HepG2 (cell line): ENCODE results near the gene SCGB1C1.

Experiments
- AGO1 ChIP-seq: fragments of 200-400 bp; formaldehyde crosslinking; IDR thresholded peaks from 2 replicates; pipeline ENCODE4 v1.6.1; 2017; ENCODE audit warnings: mild to moderate bottlenecking, low read depth, low read length, moderate library complexity; ENCODE audit not compliant: poor library complexity, severe bottlenecking
- ATF3 ChIP-seq: sonication (generic); formaldehyde crosslinking; IDR thresholded peaks from 2 replicates; pipeline ENCODE4 v1.4.0; 2020; ENCODE audit warnings: missing genetic modification reagents
- CEBPZ ChIP-seq: IDR thresholded peaks from 2 replicates; pipeline ENCODE4 v1.6.1; 2012; ENCODE audit warnings: low read length, improper control_type of control experiment
- CTCF ChIP-seq: sonication (generic); formaldehyde crosslinking; IDR thresholded peaks from 2 replicates; pipeline ENCODE4 v1.5.0; 2020; ENCODE audit warnings: mild to moderate bottlenecking, missing genetic modification reagents, moderate library complexity
- MYC ChIP-seq: sonication (generic); formaldehyde crosslinking; IDR thresholded peaks from 2 replicates; pipeline ENCODE4 v1.9.0; 2021; ENCODE audit warnings: missing genetic modification reagents, borderline replicate concordance
- PCBP2 ChIP-seq: fragments of 200-400 bp; formaldehyde crosslinking; optimal IDR thresholded peaks from 2 replicates; pipeline ENCODE3; 2018; ENCODE audit warnings: low read length, low read depth; ENCODE audit not compliant: poor library complexity, severe bottlenecking
- PTBP1 ChIP-seq: fragments of 200-400 bp; formaldehyde crosslinking; IDR thresholded peaks from 2 replicates; pipeline ENCODE4 v1.6.1; 2018; ENCODE audit warnings: low read length, low read depth; ENCODE audit not compliant: poor library complexity, severe bottlenecking
- SOX13 ChIP-seq, 3 experiments: fragments of 450-650 bp in 1 of 3; sonication (generic) in 1 of 3; formaldehyde crosslinking in 1 of 3; IDR thresholded peaks in 2 of 3; conservative IDR thresholded peaks in 1 of 3; 2 replicates each; pipeline versions ENCODE4 v1.5.0 to v1.6.1; 2016 to 2020; ENCODE audit warnings: antibody characterized with exemption in 1 of 3, mild to moderate bottlenecking in 1 of 3, missing compliant biosample characterization in 1 of 3, missing genetic modification reagents in 1 of 3, moderate library complexity in 1 of 3

GRCh38 chr11:210122-210802 lies 17.4 kb downstream of the SCGB1C1 start:
- TF ChIP-seq AGO1 (no peak), PTBP1 (no peak), PCBP2 (no peak), SOX13 (IDR thresholded peaks at IDR 0.05) (no peak), SOX13 (CRISPR knock-in tag; conservative IDR thresholded peaks at IDR 0.05 in 1 of 2, IDR thresholded peaks at IDR 0.05 in 1 of 2) (no peak), CTCF (CRISPR knock-in tag) (no peak), ATF3 (no peak), MYC (CRISPR knock-in tag) (no peak), CEBPZ (no peak)
